Measurements from ENCODE around the gene DHRSX. TPM values are rescaled to one million over a fixed set of nuclear protein-coding genes. Genes with fewer than 3 reads are reported as not detected.

The DHRSX gene
- polyA plus RNA-seq, 3 donors = 12.9 to 33.2 (median 28.3) TPM

DNA sequence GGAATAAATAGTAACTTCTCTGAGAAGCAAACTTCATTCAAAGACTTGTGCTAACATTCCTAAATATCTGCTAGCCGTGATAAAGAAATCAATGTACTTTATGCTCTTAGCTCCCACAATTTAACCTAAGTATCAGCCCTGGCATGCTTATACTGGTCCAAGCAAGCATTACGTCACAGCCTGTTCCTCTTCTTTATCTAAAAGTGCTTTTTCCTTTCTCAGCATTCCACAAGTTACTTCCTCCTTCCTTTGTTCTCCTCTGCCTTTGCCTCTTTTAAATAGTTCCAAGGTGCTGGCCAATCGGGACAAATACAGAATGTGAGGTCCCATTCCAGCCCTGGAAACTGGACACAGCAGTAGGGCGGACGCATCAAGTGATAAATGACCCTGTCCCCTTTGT, 249.6 kb downstream of the DHRSX start:
- Histone ChIP-seq H2AFZ (ENCODE audit: insufficient read depth, low read depth, low read length, poor library complexity, severe bottlenecking) (no peak overlapping the region), H3K27ac (ENCODE audit: low read depth in 1 of 2, low read length in 2 of 2) (no peak overlapping the region), H3K9ac (ENCODE audit: insufficient read depth, low read length, poor library complexity, severe bottlenecking) (no peak overlapping the region), H3K36me3 (replicated peaks in 1 of 2; ENCODE audit: control insufficient read depth in 1 of 2, insufficient read depth in 2 of 2, low read length in 2 of 2) (no peaks in the 10 kb centered on the region), H3K79me2 (ENCODE audit: insufficient read depth, low read length) (no peaks in the 10 kb centered on the region), H3K27me3 (ENCODE audit: control insufficient read depth in 2 of 2, insufficient read depth in 2 of 2, low read length in 2 of 2) (no peaks in the 10 kb centered on the region), H3K4me3 (replicated peaks in 1 of 3; ENCODE audit: low read depth in 2 of 3, low read length in 3 of 3) (no peak overlapping the region), H3K9me3 (replicated peaks in 1 of 2; ENCODE audit: control insufficient read depth in 1 of 2, insufficient read depth in 1 of 2, low read length in 2 of 2) (peaks cover 6 to 28% of the 10 kb centered on the region in 2 donors), H3K4me2 (replicated peaks; ENCODE audit: extremely low read depth, low read length, poor library complexity, severe bottlenecking) (no peak overlapping the region), H3K4me1 (ENCODE audit: control insufficient read depth in 1 of 2, insufficient read depth in 2 of 2, low read length in 2 of 2) (no peaks in the 10 kb centered on the region), H4K20me1 (ENCODE audit: insufficient read depth, low read length) (no peaks in the 10 kb centered on the region)
- Mint-ChIP-seq H3K9me3 (peaks cover 9 to 51% (median 23%) of the 10 kb centered on the region in 7 donors), H3K36me3 (peaks cover 0 to 2% of the 10 kb centered on the region in 2 donors), H3K4me1 (peaks cover 4% of the 10 kb centered on the region), H3K27me3 (ENCODE audit: low read depth in 3 of 3) (peaks cover 0 to 4% (median 2%) of the 10 kb centered on the region in 3 donors), H3K27ac (peak overlapping the region in 1 of 7 donors; percentile 34), H3K4me3 (no peak overlapping the region)
- TF ChIP-seq CTCF (IDR thresholded peaks at IDR 0.05) = no peak
- intact Hi-C loops (cut with micrococcal nuclease) = no loop called here
- no peak for DNase-seq
- WGBS (ENCODE audit: insufficient coverage) = 79% methylated on average over 5 of the region's 5 CpGs

DNA sequence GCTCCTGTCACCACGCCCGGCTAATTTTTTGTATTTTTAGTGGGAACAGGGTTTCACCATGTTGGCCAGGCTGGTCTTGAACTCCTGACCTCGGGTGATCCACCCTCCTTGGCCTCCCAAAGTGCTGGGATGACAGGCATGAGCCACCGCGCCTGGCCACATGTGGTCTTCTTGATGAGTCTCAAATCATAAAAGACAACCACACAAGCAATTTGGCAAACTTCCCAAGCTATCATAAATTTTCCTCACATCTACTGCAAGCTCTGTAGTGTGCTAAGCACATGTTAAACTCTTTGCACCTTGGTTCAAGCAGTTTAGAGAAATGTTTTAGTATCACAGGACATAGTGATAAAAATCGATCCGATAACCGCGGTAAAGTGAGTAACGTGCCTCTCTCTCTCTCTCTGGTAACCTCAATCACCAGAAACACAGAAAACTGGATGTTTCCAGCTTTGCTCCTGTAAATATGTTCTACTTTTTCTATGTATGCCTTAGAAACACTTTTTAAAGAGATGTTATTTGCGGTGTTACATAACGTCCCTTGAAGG, 256.8 kb downstream of the DHRSX start:
- Histone ChIP-seq H2AFZ (ENCODE audit: insufficient read depth, low read depth, low read length, poor library complexity, severe bottlenecking) (no peak overlapping the region), H3K9me3 (replicated peaks in 1 of 2; ENCODE audit: control insufficient read depth in 1 of 2, insufficient read depth in 1 of 2, low read length in 2 of 2) (peaks cover 0 to 20% of the 10 kb centered on the region in 2 donors), H3K4me1 (ENCODE audit: control insufficient read depth in 1 of 2, insufficient read depth in 2 of 2, low read length in 2 of 2) (no peaks in the 10 kb centered on the region), H4K20me1 (ENCODE audit: insufficient read depth, low read length) (no peaks in the 10 kb centered on the region), H3K4me2 (replicated peaks; ENCODE audit: extremely low read depth, low read length, poor library complexity, severe bottlenecking) (no peak overlapping the region), H3K27me3 (ENCODE audit: control insufficient read depth in 2 of 2, insufficient read depth in 2 of 2, low read length in 2 of 2) (no peaks in the 10 kb centered on the region), H3K4me3 (replicated peaks in 1 of 3; ENCODE audit: low read depth in 2 of 3, low read length in 3 of 3) (no peak overlapping the region), H3K36me3 (replicated peaks in 1 of 2; ENCODE audit: control insufficient read depth in 1 of 2, insufficient read depth in 2 of 2, low read length in 2 of 2) (peaks cover 3 to 23% of the 10 kb centered on the region in 2 donors), H3K27ac (ENCODE audit: low read depth in 1 of 2, low read length in 2 of 2) (no peak overlapping the region), H3K79me2 (ENCODE audit: insufficient read depth, low read length) (no peaks in the 10 kb centered on the region), H3K9ac (ENCODE audit: insufficient read depth, low read length, poor library complexity, severe bottlenecking) (no peak overlapping the region)
- Mint-ChIP-seq H3K9me3 (peaks cover 0 to 37% (median 9%) of the 10 kb centered on the region in 7 donors), H3K36me3 (peaks cover 28 to 32% of the 10 kb centered on the region in 2 donors), H3K27ac (no peak overlapping the region), H3K4me3 (no peak overlapping the region), H3K27me3 (ENCODE audit: low read depth in 3 of 3) (peaks cover 2 to 7% (median 3%) of the 10 kb centered on the region in 3 donors), H3K4me1 (no peaks in the 10 kb centered on the region)
- no peak for DNase-seq
- TF ChIP-seq CTCF (IDR thresholded peaks at IDR 0.05) = no peak
- intact Hi-C loops (cut with micrococcal nuclease) = no loop called here
- WGBS (ENCODE audit: insufficient coverage) = 100% methylated on average over 2 of the region's 12 CpGs

Data from CD14-positive monocyte (primary cell).